ENCODE measurements around the gene HOXD1.
A peak's percentile ranks its signal among the peaks of the same experiment; 100 is the strongest.

The HOXD1 gene

GRCh38 chr2:176149481-176149938 lies 39.0 kb upstream of the HOXD1 start:
- no peak overlapping the region for H3K4me3 ChIP-seq (ENCODE audit: low read length)
- TF ChIP-seq ZNF274 (IDR thresholded peaks at IDR 0.05; ENCODE audit: low read depth, low read length), result no peak

GRCh38 chr2:176149939-176150583 lies 38.4 kb upstream of the HOXD1 start:
- H3K4me3 ChIP-seq (ENCODE audit: low read length), result no peak overlapping the region
- TF ChIP-seq ZNF274 (IDR thresholded peaks at IDR 0.05; ENCODE audit: low read depth, low read length), result no peak

DNA sequence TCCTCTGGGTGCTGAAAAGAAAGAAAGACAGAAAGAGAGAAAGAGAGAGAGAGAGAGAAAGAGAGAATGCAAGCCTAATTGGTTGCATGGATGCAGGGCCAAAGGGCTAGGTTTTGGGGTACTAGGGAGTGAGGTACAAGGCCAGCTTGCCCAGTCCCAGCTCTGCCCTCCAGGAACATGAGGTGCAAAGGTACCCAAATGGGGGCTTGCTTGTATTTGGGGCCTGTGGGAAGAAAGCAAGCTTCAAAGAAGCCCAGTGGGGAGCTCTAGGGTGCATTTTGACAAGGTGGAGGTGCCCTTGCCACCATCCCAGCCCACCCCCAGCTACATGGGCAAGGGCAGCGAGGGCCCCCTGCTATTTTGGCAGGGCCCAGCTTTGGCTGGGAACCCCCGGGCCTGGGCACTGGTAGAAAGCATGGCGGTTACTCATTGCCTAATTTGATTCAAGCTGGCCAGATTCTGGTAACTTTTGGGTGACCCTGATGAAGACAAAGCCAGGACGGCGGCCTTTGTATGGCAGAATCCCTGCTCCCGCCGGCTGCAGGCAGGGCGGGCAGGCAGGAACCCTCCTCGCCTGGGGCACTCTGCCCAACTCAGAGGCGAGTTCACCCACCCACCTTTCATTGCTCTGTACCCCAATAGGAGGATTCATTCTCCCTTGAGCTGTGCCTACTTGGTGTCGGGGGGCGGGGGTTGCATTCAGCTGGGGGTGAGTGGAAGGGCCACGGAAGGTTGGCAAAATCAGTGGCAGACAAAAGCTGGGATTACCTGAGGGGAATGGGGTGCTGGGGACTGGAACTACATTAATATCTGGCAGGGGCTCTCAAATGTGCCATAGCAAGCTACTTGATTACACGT lies 37.7 kb upstream of the HOXD1 start:
- no peak for TF ChIP-seq ZNF274 (IDR thresholded peaks at IDR 0.05; ENCODE audit: low read depth, low read length)
- H3K4me3 ChIP-seq (ENCODE audit: low read length), result no peak overlapping the region

- TF ChIP-seq ZNF274 (IDR thresholded peaks at IDR 0.05; ENCODE audit: low read depth, low read length), result no peak
- no peak within 1 kb of the TSS for H3K4me3 ChIP-seq (ENCODE audit: low read length)
Measured at GRCh38 chr2:176151442-176152287, 36.8 kb upstream of the HOXD1 start, which contains the start of gene HOXD4. Gene HOXD4, plus strand, starts transcription at chr2:176151550. Its CDS starts 84 bp downstream, at chr2:176151634.

DNA sequence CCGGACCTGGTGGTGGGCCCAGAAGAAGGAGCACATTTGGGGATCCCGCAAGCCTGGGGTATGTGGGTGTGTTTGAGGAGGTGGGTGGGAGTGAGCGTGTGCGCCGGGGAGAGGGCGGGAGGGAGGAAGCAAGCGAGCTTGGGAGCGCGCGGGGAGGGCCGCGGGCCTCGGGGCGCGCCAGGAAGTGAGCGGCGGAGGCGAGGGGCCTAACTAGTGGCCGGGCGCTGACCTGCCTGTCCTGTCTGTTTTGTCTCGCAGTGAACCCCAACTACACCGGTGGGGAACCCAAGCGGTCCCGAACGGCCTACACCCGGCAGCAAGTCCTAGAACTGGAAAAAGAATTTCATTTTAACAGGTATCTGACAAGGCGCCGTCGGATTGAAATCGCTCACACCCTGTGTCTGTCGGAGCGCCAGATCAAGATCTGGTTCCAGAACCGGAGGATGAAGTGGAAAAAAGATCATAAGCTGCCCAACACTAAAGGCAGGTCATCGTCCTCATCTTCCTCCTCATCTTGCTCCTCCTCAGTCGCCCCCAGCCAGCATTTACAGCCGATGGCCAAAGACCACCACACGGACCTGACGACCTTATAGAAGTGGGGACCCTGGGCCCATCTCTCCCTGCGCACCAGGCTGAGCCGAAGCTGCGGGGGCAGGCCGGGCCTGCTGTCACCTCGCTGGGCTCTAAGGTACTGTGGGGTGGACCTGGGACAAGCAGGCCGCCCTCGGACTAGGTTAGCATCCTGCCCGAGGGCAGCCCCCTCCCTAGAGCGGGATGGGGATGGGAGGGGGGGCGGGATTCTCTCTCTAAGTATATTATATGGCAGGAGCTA lies 35.9 kb upstream of the HOXD1 start:
- TF ChIP-seq ZNF274 (IDR thresholded peaks at IDR 0.05; ENCODE audit: low read depth, low read length), result no peak
- no peak overlapping the region for H3K4me3 ChIP-seq (ENCODE audit: low read length)

DNA sequence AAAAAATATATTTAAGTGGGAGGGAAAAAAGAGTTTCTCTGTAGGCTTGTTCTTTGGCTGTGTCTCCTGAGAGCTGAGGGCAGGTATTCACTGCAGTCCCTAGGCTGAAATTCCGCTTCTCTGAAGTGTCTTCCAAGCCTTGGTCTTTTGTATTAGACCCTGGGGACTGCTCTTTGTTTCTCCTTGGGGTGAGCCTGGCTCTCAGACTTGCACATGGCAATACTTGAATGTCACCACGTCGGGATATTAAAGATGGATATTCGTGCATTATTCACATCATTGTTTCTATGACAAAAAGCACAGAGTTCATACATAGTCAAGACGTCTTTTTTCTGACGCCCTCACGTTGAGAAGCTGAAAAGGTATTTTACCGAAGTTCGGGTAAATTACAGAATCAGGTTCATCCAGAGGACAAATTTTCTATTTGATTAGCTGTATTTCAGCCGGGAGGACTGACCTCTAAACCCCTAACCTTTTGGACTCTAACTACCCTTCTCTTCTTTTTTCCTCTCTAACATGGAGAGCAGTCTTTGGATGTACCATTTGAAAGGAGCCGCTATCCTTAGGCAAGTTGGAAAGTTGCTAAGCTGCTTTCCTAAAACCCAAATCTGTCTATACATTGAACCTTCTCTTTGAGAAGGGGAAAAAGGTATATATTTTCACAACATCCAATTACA lies 33.8 kb upstream of the HOXD1 start:
- H3K4me3 ChIP-seq (ENCODE audit: low read length), result no peak overlapping the region
- no peak for TF ChIP-seq ZNF274 (IDR thresholded peaks at IDR 0.05; ENCODE audit: low read depth, low read length)

- no peak for TF ChIP-seq ZNF274 (IDR thresholded peaks at IDR 0.05; ENCODE audit: low read depth, low read length)
- no peak overlapping the region for H3K4me3 ChIP-seq (ENCODE audit: low read length)
Measured at GRCh38 chr2:176155356-176156044, 33.0 kb upstream of the HOXD1 start.

DNA sequence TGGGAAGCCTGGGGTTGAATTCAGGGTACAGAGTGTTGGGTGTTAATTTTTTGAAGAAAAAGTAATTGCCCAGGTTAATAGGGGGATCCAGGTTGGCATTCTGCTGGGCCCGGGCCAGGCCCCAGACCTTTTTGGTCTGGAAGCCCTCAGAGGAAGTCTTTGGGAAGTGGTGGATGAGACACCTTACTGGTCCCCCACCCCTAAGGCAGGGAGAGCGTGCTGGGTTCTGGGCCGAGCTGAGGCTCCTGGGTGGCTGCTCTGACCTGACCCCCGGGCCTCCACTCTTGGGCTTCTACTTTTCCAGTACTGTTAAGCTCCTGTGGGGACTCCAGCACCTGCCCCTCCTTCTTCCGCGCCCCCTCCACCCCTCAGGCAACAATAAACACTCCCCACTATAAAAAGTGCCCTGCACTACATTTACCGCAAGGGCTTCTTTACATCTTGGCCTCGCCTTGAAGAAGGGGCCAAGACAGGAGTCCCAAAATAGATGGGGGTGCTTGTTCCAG lies 32.1 kb upstream of the HOXD1 start:
- no peak overlapping the region for H3K4me3 ChIP-seq (ENCODE audit: low read length)
- TF ChIP-seq ZNF274 (IDR thresholded peaks at IDR 0.05; ENCODE audit: low read depth, low read length), result no peak

DNA sequence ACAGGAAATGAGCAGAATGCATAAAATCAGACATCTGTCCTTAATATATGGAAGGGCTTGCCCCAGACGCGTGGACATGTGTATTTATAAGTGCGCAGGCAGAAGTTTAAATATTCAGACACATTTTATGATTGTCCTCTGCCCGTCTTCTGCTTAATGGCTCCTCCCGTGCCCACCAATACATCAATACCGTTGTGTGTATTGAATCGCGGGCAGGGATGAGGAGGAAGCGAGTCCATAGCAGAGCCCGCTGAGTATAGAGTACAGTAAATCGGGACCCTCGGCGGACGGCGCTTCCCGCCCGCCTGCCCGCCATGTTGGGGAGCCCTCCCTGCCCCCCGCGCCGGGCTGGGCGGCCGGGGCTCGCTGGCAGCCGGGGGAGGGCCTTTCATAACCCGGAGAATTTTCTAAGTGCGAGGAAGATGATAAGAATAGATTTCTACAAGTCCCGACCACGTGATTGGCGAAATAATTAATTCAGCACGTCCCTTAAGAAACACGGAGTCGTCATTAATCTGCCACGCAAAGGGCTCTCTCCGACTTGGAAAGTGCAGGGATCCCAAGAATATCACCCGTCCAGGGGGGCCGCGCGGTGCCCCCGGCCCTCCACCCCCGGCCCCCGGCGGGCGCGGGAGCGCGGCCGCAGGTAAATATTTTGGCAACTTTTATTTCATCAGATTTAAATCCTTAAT lies 31.5 kb upstream of the HOXD1 start, which contains the start of gene HOXD3:
Gene HOXD3 (plus strand): TSS at position 501 of the 692 bp plus-strand sequence. CDS start 11,808 bp downstream, outside the sequence.
- H3K4me3 ChIP-seq (ENCODE audit: low read length), result peak within 1 kb of the TSS; percentile 20; the same call in 1 of the 2 replicates

DNA sequence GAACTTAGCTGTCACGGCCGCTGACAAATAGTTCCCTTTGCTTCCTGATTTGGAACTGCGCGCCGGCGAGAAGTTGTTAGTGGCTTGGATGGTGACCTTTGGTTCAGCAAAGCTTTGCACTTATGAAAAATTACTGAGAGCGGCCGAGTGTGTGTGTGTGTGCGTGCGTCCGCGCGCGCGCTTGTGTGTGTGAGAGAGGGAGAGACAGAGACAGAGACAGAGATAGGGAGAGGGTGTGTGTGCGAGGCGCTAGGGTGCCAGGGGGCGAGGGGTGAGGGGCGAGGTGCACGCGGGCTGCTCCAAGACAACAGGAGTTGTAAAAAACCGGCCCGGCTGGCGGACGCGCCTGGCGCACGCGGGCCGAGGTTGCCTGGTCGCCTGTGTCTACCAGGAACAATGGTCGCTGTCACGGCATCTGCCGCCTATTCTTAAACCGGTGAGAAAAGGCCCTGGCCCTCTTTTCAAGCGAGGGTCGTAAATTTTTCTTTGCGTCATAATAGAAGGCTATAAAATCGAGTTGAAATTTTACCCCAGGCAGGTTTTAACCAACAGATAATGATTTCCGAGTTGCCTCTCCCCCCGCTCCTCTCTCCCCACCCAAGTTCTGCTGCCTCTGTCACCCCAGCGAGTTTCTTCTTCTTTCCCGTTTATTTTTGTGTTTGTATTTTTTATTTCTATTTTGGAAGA lies 30.8 kb upstream of the HOXD1 start:
- TF ChIP-seq ZNF274 (IDR thresholded peaks at IDR 0.05; ENCODE audit: low read depth, low read length), result no peak
- peak overlapping the region; percentile 20; the same call in 1 of the 2 replicates for H3K4me3 ChIP-seq (ENCODE audit: low read length)

More for the DNA sequence above, 31.5 kb upstream of the HOXD1 start, which contains the start of gene HOXD3:
- no peak for TF ChIP-seq ZNF274 (IDR thresholded peaks at IDR 0.05; ENCODE audit: low read depth, low read length)

DNA sequence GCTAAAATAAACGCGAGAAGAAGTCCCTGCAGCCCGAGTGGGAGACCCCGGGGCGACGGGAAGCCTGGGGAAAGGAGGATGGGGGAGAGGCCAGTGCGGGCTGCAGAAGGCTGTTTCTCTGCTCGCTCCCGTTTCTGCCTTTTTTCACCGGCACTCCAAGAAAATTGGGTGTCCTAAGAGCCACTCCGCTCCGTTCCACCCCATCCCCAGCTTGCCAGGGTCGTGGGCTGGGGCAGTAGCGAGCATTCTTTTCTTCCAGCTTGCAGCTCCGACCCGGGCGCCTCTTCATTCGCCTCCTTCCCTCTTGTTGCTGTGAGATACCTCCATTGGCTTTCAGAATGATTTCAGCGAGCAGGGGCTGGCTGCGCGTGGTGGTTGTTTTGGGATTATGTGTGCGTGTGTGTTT lies 30.3 kb upstream of the HOXD1 start:
- no peak for TF ChIP-seq ZNF274 (IDR thresholded peaks at IDR 0.05; ENCODE audit: low read depth, low read length)
- H3K4me3 ChIP-seq (ENCODE audit: low read length), result peak overlapping the region; percentile 9; the same call in 1 of the 2 replicates

All from GM08714 (cell line).